GM10847 (cell line): ENCODE results near the gene CPEB2.

Experiments used
- POLR2A ChIP-seq: IDR thresholded peaks from 2 replicates; pipeline ENCODE4 v1.6.1; 2011; ENCODE audit not compliant: insufficient read length; ENCODE audit errors: extremely low read depth

CPEB2 gene

DNA sequence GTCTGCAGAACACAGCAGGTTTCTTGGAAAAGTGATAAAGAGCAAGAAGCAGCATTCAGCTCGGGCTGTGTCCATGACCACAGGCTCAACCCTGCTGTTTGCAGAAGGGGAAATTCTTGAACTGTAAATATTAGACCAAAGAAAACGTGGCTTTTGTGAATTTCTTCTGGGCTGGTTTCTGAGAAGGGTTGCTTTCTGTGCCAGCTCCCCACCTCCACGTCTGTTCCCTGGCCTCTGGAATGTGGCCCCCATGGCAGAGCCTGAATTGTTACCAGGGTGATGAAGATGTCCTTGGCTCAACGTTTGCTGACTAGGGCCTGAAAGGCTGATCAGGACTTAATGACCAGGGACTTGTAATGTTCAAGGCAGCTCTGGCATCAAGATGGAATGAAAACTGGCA is 116.0 kb downstream of the CPEB2 start:
- TF ChIP-seq POLR2A = no peak
